HG03108 (cell line): ENCODE results near the gene RMI2.
"Not testable (repeated sequence)": the region's sequence is repeated elsewhere in the genome, so short reads cannot be mapped to it uniquely, and the experiment has no call there.

Source experiments
- ATAC-seq: cut with Tn5 transposase; IDR thresholded peaks from one replicate; pipeline ENCODE4 v1.9.1; 2021; ENCODE audit warnings: moderate library complexity; ENCODE audit not compliant: unreplicated experiment

Gene RMI2

GRCh38 chr16:11350921-11351335 is 5.7 kb downstream of the RMI2 start:
- no peak for ATAC-seq

DNA sequence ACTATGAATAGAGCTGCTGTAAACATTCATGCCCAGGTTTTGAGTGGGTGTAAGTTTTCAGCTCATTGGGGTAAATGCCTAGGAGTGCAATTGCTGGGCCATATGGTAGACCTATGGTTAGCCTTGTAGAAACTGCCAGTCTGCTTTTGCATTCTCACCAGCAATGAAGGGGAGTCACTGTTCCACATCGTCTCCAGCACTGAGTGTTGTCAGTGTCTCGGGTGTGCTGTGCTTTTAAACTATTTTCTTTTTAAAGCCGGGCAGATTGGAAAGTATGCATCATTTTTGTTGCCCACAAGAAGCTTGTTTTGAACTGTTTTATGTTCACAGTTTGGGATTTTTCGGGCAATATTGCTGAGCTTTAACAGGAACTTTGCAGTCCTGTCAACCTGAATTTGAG is 7.9 kb downstream of the RMI2 start:
- ATAC-seq = no peak

- peak; percentile 33 for ATAC-seq
Observed at GRCh38 chr16:11354407-11354732, 9.1 kb downstream of the RMI2 start.

DNA sequence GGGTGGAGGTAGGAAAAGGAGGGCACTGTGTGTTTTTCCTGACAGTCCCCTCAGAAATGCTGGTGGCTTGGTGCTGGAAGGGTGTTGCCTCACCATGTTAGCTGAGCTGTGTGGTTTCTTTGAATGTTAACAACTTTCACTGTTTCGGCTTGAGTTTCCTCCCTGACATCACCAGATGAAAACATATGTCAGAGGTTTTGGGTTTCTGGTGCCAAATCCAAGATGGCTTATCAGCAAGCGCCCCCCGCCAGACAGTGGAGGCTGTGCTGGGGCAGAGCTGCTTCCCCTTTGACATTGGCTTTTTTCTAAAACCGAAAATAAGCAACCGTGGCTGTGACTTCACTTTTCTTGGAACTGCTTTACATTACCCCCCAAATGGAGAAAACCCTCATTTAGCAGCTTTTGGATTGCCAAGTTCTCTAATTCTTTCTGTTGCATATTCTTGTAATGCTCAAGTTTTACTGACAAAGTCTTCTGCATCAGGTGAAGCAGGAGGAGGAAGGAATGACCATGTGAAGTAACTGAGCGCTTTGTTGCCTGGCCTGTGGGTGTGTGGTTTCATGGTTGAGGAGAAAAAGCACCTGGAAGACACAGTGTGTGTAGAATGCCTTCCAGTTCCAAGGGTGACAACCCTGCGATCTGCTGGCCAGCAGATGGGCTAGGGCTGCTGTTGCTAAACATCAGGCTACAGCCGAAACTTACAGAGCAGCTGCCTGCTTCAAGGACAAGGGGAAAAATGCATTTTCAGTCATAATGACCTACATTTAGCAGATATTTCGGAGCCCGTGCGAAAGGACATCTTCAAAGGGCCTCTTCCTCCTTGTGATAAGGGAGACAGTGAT is 9.7 kb downstream of the RMI2 start:
- peak; percentile 52 for ATAC-seq

DNA sequence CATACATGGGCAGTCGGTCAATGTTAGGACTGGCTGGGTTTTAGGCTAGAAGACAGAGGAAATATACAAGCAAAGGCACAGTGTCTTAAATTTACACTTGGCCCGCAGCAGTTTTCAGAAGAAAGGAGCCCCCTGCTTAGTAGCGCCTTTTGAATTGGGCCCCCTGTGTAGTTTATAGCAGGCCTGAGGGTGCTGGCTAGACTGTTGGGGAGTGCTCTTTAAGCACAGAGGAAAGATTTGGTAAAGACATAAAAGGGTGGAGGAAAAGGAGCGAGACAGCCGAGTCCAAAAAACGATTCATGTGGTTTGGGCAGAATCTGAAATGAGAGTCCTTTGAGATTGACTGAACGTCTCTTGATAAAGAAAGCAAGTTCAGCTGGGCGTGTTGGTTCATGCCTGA is 10.6 kb downstream of the RMI2 start:
- ATAC-seq = no peak

DNA sequence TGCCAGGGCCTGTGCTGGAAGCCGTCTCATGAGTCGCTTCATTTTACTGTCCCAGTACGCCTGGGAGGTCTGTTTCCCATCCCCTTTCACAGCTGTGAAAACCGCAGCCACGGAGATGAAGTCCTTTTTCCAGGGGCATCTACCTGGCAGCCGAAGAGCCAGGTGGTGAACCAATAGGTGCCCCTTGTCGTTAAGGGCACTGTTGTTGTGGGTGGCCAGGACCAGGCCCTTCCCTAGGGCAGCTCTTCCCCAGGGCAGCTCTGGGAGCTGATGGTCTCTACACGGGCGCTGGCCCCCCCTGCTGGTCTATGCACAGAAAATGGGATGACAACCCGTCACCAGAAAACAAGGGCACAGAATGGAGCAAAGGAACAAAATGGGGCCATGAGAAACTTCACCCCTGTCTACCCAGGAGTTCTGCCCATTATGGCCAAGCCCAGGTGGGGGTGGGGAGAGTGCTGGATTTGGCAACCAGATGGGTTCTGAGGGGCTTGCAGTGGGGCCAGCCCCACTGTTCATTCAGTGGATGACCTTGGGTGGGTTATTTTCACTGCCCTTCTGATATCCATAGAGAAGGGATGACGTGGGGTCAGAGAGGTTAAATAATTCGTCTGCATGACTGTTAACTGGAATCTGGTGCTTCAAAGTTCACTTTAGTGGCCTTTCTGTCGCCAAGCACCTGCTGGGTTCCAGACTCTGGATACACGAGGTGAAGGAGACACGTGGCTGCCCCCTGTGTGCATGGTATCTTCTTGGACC is 11.5 kb downstream of the RMI2 start:
- ATAC-seq = no peak

DNA sequence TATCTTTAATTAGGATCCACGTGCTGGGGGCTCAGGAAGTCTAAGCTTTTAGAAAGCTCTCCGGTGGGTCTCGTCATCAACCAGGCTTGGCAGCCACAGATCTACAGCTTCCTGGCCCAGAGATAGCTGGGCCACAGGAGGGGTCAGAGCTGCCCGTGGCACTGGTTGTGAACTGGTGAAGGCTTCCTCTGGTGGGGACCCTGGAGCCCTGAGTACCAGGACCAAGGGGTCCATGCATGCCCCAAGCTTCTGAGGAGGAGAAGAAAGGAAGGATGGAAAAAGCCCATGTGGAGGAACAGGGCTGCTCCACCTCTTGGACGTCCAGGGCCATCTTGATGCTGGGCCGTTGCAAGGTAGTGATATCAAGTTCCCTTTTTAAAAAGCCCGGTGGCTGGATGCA is 13.3 kb downstream of the RMI2 start:
- ATAC-seq = no peak

- ATAC-seq = no peak
Observed at GRCh38 chr16:11359370-11359769, 14.1 kb downstream of the RMI2 start.

DNA sequence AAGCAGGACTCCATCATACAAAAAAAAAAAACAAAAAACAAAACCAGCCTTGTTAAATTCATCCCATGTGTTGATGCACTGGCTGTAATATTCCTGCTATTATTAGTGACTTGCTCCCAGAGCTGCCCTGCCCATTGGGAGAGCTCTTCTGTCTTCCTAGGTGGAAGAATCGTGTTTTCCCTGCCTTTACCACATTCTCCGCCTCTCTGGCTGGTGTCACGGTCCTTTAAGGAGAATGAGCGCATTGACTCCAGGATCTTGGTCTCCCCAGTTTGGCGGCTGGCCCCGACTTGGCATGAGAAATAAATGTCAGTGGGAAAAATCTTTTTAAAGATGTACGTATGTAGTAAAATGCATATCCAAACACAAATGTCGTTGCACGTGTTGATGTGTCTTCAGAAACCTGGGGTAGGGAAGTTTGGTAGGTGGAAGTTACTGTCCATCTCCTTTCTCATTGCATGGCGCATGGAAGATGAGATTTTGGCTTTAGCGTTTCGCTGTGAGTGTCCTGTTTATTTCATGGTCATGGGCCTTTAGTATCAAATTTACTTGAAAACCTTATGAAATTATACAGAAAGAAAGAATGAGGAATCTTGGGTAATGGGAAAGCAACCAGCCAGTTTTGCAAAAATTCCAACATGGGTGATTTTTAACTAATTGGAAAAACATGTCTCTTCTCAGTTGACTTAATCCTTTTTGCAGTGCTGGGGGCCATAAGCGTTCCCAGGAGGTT is 15.5 kb downstream of the RMI2 start:
- no peak for ATAC-seq

- ATAC-seq = peak; percentile 45
Observed at GRCh38 chr16:11361701-11362451, 16.6 kb downstream of the RMI2 start.

DNA sequence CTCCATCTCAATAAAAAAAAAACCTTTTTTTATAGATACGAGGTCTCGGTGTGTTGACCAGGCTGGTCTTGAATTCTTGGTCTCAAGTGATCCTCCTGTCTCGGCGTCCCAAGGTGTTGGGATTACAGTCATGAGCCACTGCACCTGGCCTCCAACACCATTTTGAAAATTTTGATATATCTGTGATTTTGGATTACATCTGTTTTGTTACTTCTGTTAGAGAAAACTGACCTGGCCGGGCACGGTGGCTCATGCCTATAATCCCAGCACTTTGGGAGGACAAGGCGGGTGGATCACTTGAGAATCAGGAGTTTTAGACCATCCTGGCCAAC is 18.6 kb downstream of the RMI2 start:
- ATAC-seq = no peak

DNA sequence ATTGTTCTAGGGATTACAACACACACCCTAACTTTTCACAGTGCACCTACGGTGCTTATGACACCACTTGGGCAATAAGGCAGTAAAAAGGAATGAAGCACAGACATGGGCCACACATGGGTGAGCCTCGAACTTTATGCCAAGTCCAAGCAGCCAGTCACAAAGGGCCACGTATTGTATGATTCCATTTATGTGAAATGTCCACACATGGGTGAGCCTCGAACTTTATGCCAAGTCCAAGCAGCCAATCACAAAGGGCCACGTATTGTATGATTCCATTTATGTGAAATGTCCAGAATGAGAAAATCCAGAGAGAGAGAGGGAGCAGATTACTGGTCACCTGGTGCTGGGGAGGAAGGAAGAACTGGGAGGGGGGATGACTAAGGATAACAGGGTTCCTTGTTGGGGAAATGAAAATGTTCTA is 22.2 kb downstream of the RMI2 start:
- ATAC-seq = no peak

- peak; percentile 66 for ATAC-seq
Observed at GRCh38 chr16:11370084-11370931, 25.0 kb downstream of the RMI2 start.

GRCh38 chr16:11370932-11371279 is 25.6 kb downstream of the RMI2 start:
- not testable (repeated sequence) for ATAC-seq

GRCh38 chr16:11372073-11372828 is 27.0 kb downstream of the RMI2 start:
- no peak for ATAC-seq

- ATAC-seq = no peak
Observed at GRCh38 chr16:11372829-11373306, 27.6 kb downstream of the RMI2 start.

DNA sequence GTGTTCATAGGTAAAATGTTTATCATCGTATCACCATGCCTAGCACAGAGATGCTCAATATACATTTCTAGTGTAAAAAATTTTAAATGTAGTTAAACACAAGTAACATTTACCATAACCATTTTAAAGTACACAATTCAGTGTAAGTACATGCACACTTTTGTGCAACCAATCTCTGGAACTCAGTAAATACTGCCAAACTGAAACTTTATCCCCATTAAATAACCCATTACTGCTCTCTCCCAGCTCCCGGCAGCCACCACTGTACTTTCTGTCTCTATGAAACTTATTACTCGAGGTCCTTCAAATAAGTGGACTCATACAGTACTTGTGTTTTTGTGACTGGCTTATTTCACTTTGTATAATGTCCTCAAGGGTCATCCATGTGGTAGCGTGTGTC is 29.0 kb downstream of the RMI2 start:
- no peak for ATAC-seq

DNA sequence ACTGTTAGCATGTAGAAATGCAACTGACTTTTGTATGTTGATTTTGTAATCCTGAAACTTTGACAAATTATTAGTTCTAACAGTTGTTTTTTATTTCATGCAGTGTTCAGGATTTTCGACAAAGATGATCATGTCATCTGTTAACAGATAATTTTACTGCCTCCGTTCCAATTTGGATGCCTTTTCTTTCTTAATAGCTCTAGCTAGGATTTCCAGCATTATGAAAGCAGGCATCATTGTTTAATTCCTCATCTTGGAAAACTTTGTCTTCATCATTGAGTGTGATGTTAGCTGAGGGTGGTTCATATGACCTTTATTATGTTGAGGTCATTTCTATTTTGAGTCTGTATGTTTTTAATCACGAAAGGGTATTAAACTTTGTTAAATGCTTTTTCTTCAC is 31.9 kb downstream of the RMI2 start:
- ATAC-seq = no peak

DNA sequence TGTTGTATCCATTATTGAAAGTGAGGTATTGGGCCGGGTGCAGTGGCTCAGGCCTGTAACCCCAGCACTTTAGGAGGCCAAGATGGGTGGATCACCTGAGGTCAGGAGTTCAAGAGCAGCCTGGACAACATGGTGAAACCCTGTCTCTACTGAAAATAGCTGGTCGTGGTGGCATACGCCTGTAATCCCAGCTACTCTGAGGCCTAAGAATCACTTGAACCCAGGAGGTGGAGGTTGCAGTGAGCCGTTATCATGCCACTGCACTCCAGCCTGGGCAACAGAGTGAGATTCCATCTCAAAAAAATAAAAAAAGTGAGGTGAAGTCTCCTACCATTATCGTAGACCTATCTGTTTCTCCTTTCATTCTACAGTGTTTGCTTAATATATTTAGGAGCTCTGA is 33.7 kb downstream of the RMI2 start:
- ATAC-seq = not testable (repeated sequence)
